RPMI7951 (cell line): ENCODE measurements around the gene KRTAP10-4. TPM values are rescaled to one million over a fixed set of nuclear protein-coding genes. Genes with fewer than 3 reads are reported as not detected.
"Not testable (repeated sequence)": the region's sequence is repeated elsewhere in the genome, so short reads cannot be mapped to it uniquely, and the experiment has no call there.

Source experiments
- DNase-seq: peaks from one replicate; pipeline ENCODE4 v3.0.0-alpha.2; 2012; ENCODE audit warnings: low read depth
- total RNA-seq: library from RNA; depleted of rRNA; stranded (reverse); fragments of >200 nt; shearing (Covaris generic); gene quantifications from 2 replicates; pipeline ENCODE4 v1.2.3, GENCODE V29; 2014; rRNA removed

KRTAP10-4 gene, protein sequence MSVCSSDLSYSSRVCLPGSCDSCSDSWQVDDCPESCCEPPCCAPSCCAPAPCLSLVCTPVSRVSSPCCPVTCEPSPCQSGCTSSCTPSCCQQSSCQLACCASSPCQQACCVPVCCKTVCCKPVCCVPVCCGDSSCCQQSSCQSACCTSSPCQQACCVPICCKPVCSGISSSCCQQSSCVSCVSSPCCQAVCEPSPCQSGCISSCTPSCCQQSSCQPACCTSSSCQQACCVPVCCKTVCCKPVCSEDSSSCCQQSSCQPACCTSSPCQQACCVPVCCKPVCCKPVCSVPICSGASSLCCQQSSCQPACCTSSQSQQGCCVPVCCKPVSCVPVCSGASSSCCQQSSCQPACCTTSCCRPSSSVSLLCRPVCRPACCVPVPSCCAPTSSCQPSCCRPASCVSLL
- total RNA-seq, result not detected in 2 replicates

DNA sequence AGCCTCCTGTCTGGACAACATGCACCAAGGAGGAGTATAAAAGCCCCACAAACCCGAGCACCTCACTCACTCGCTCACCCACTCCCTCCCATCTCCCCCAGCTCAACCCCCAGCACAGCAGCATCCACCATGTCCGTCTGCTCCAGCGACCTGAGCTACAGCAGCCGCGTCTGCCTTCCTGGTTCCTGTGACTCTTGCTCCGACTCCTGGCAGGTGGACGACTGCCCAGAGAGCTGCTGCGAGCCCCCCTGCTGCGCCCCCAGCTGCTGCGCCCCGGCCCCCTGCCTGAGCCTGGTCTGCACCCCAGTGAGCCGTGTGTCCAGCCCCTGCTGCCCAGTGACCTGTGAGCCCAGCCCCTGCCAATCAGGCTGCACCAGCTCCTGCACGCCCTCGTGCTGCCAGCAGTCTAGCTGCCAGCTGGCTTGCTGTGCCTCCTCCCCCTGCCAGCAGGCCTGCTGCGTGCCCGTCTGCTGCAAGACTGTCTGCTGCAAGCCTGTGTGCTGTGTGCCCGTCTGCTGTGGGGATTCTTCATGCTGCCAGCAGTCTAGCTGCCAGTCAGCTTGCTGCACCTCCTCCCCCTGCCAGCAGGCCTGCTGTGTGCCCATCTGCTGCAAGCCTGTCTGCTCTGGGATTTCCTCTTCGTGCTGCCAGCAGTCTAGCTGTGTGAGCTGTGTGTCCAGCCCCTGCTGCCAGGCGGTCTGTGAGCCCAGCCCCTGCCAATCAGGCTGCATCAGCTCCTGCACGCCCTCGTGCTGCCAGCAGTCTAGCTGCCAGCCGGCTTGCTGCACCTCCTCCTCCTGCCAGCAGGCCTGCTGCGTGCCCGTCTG lies at the start of gene KRTAP10-4:
Gene KRTAP10-4, plus strand, starts transcription at position 100 of the 827 bp plus-strand sequence. Its CDS starts 30 bp downstream, at position 130.
- DNase-seq, result not testable (repeated sequence)

DNA sequence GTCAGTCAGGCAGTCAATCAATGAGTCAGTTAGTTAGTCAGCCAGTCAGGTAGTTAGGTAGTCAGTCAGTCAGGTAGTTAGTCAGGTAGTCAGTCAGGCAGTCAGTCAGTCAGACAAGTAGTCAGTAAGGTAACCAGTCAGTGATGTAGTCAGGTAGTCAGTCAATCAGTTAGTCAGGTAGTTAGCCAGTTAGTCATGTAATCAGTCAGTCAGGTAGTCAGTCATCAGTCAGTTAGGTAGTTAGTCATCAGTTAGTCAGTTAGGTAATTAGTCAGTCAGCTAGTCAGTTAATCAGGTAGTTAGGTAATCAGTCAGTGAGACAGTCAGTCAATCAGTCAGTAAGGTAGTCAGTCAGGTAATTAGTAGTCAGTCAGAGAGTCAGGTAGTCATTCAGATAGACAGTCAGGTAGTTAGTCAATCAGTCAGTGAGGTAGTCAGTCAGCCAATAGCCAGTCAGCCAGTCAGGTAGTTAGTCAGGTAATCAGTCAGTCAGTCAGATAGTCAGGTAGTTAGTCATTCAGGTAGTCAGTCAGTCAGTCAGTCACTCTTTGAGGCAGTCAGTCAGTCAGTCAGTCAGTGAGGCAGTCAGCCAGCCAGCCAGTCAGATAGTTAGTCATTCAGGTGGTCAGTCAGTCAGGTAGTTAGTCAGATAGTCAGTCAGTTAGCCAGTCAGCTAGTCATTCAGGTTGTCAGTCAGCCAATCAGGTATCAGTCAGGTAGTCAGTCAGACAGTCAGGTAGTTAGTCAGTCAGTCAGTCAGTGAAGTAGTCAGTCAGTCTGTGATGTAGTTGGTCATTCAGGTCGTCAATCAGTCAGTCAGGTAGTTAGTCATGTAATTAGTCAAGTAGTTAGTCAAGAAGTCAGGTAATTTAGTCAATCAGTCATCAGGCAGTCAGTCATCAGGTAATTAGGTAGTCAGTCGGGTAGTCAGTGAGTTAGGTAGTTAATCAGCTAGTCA lies 48.8 kb upstream of the KRTAP10-4 start:
- DNase-seq, result no peak

DNA sequence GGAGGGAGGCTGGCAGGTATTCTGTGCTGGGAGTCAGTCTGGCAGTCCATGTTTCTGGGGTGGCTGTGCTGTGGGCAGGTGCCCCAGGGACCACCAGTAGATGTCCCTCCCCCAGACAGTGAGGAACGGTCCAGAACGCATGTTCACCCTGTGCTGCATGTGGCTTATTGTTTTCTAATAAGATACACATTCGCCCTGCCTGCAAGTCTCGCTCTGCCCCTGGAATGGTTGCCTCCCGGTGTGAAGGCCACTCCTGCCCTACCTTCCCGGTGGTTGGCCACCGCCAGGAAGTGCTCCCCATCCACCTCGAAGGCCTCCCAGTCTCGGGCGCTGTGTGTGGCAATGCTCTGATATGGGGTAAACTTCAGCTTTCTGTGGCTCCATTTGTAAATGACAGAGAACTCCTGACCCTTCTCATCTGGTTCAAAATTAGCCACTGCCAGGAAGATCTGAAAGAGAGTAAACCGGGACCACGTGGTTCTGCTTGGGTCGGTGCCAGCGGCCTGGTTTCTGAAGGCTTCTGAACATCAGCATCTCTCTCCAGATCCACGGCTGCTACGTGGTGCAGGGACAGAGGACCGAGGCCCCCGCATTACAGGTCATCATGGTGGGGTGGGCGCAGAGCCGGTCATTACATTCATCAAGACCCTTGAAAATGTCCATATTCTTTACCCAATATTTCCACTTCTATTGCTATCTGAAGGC lies 48.0 kb upstream of the KRTAP10-4 start:
- DNase-seq, result no peak

DNA sequence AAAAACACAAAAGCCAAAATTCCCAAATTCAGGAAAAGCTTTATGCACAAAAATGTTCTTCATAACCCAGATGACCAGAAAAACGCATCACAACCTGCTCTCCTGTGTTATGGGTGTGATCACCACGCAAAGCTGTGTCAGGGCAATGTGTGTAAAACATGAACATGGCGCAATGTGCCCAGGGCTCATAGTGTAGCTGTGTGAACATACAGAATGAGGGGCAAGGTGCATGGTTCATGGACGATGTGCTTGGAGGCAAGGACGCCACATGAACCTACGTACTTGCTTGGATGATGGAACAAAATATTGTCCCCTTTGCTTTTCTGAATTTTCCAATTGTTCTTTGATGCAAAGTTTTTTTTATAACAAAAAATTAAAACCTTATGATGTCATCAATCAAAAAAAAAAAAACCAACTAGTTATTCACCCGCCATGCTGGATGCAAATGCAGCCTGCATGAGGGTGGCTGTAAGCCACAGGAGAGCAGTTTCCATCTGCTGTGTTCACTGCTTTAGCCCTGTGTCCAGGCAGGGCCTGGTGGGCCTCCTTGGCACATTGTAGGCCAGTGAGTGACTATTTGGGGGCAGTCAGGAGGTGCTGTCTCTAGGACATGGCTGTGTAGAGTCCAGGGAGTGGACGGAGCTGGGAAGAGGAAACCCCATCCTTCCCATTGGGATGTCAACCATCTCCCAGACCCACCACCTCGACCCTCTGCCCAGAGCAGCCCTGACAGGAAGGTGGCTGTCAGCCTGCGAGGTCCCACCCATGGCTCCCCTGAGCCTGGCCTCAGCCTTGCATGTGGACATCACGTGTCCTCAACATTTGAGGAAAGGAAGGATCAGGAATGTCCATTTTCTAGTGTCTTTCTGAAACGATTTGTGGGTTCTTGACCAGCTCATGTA lies 47.2 kb upstream of the KRTAP10-4 start:
- DNase-seq, result no peak

DNA sequence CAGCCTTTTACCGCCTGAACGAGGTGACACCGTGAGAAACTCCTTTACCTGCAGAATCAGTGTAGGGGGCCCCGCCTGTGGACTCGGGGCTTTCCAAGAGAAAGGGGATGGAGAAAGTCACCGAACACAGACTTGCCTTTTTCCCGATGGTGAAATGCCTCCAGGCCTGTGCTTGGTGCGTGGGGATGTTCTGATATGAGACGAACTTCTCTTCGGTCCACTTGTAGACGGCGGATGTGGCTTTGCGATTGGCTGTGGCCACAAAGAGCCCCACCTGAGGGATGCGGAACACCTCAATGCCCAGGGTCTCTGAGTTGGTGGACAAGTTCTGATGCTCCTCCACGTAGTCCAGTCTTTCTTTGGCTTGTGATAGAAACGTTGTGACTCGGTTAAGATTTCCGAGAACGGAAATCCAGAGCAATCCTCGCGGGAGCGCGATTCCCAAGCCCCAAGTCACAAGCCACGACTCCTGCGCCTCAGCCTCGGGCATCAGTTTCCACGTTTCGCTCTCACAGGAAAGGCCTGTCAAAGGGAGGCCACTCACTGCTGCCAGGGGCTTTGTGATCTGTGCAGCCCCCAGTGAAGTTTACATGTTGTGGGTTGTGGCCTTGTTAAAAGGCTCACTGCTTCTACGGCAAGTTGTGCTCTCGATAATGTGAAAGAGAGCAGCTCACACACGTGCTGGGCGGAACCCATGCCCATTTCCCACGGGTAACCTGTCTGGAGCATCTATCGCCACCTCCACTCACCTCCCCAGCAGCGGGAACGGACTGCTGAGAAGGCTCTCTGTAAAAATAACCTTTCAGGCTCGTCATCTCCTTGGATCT lies 46.2 kb upstream of the KRTAP10-4 start:
- no peak for DNase-seq

DNA sequence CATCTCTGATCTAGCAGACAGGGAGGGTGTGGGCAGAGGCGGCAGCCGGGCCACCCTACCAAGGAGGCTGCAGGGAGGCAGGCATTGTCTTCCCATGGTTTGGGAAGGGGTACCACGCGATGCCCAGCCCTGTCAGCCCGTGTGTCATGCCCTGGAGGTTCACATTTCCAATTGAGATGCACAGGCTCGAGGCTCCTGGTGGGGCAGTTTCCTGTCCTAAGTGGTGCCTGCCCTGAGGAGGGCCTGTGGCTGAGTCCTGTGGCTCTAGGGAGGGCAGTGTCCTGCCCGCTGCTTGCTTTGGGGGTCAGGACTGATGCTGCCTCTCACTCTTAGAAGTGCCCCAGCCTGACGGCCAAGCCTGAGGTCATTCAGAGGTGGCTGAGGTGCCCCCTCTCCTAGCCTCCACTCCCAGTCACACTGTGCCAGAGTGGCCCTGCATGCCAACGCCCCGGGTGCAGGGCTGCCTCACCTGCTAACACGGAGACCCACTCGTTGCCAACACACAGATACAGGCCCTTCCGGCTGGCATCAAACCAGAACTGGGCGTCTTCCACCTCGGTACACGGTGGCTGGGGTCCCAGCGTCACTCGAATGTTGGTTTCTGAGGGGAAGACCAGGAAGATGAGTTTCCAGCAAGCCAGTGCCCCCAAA lies 45.4 kb upstream of the KRTAP10-4 start:
- no peak for DNase-seq

DNA sequence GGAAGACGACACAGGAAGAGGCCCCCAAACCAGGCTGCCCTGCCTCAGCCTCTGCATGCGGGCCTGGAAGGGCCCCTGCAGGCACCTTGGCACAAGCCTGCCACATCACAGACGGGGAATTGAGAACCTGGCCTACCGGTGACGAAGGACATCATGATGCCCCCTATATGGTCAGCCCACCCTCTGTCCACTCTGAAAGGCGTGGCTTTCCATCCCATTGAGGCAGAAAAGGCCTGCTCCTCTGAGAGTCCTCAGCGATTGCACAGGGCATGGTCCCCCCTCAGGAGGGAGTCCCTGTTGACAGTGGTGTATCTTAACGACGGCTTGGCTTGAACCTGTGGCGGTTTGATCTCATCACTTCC lies 44.9 kb upstream of the KRTAP10-4 start:
- no peak for DNase-seq

DNA sequence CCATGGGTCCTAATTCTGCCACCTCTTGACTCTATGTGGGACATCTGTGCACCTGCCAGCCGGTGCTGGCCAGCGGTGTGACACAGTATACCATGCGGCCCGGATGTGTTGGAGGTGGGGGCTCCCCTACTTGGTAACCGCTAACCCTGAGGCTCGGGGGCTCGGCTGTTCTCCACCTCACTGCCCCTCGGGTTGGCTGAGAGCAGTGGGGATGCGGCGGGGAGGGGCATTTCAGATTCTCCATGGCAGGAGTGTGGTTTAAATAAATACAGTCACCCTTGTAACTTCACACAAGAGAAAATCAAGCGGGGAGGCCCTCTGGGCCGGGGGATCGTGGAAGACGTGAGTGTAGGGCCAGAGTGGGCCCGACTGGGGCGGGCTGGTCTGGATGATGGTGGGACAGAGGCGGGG lies 44.5 kb upstream of the KRTAP10-4 start:
- no peak for DNase-seq

DNA sequence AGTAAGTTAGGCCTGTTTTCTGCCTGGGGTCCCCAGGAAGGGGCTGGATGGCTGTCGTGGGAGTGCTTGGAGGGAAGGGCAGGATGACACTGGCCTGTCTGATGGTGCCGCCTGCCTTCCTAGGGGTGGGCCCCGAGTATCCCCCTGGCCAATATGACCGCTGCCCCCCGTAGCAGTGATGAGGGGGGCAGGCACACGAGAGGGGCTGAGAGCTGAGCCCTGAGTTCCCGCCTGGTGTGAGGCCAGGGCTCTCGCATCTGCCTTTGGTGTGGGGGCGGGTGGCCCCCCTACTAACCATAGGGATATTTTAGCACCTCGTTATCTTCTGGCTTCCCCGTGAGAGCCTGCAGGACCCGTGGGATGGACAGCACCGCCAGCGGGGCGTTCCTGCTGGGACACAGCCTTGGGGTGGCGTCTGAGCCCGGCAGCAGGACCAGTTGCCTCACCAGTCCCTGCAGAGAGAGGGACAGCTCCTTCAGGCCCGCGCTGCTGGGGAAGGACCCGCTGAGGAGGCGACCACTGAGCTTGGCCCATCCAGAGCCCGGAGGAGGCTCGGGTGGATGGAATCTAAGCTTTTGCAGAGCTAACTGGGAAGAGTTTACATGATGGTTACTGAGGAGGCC lies 43.9 kb upstream of the KRTAP10-4 start:
- no peak for DNase-seq

DNA sequence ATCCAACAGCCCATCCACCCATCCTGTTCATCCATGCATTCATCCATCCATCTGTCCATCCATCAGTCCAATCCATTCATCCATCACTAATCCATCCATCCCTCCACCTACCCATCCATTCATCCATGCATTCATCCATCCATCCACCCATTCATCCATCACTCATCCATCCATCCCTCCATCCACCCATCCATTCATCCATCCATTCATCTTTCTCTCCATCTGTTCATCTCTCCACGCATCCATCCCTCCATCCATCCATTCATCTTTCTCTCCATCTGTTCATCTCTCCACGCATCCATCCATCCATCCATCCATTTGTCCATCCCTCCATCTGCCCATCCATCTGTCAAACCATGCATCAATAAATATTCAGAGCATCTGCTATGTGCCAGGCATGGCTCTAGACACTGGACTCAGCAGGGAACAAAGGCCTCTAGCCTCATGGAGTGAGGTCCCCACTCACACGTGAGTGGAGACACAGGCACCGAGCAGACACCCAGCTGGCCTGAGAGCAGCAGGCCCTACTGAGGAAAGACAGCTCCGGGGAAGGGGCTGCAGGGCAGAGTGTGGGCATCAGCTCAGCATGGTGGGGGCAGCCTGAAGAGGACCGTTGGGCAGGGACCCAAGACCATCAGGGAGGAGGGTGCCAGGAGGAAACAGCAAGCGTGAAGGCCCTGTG lies 43.2 kb upstream of the KRTAP10-4 start:
- no peak for DNase-seq

DNA sequence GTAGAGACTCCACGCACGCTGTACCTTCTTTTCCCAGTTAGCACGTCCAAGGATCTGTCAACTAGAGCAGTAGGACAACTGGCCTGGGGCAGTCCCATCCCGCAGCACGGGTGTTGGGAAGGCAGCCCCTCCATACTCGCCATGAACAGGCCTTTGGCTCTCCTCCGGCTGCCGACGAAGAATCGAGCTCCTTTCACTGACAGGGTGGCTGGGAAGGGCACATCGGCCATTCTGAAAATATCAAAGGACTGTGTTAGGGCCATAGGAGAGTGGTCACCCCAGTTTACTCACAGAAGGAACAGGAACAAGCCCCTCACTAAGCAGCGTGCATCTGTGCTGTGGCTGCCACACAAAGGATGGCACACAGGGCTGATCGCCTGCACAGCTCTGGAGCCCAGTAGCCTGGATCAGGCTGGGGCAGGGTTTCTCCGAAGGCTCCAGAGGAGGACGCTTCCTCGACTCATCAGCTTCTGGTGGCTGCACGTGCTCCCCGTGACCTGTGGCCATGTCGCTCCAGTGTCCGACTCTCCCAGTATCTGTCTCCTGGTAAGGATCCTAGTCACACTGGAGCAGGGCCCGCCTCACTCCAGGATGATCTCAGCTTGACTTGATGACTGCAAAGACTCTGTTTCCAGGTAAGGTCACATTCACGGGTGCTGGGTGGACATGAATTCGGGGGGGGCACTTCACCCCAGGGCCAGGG lies 42.5 kb upstream of the KRTAP10-4 start:
- DNase-seq, result no peak

DNA sequence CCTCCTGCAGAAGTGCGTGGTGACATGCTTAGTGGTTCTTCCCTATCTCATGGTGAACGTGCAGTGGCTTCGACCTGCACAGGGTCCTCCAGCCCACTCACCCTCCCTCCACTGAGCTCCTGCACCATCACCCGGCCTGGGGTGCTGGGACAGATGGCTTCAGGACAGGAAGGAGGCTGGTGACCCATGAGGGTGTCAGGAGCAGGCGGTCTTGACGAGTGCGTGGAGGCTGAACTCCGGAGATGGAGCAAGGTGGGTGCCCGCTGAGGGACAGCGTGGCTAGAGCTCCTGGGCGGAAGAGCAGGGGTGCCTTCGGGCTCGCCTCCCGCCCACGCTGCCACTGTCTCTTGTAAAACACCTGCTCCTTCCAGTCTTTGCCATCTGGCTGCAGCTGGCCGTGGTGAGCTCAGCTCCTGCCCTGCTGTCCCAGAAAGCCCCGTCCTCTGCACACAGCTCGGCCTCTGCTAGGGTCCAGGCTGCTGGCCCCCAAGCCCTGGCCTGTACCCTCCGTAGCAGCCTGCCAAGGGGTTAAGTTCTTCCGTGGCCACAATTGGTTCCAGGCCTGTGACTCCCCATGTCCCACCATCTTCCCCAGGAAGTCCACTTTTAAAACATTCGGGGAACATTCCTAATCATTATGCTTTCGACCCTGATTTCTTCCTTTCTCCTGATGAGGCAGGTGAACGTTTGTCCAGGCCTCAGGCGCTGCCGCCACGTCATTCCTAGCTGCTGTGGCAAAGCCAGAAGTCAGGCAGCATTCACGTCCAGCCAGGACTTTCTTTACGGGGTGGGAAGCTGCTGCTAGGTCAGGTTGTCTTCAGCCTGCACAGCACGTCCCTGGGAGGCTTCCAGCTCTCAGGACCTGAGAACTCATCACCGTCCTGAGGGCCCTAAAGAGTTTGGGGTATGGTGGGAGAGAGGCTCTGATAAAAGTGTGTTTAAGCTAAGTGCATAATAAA lies 41.6 kb upstream of the KRTAP10-4 start:
- no peak for DNase-seq

DNA sequence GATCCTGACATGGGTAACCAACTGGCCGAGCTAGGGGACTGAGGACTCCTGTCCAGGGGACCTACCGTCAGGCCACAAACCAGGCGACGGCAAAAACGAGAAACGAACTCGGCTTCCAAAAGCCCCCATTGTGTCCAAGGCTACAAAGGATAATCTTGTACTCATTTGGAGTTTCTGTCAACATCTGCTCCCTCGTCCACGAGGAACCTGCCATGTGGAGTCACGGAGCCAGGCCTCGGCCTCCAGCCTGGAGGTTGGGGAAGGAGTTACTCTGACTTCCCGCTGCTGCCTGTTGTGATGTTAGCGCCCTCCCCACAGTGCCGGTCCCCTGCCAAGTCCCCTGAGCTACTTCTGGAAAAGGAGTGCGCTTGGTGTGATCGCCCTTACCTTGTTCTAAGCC lies 40.8 kb upstream of the KRTAP10-4 start:
- DNase-seq, result no peak

DNA sequence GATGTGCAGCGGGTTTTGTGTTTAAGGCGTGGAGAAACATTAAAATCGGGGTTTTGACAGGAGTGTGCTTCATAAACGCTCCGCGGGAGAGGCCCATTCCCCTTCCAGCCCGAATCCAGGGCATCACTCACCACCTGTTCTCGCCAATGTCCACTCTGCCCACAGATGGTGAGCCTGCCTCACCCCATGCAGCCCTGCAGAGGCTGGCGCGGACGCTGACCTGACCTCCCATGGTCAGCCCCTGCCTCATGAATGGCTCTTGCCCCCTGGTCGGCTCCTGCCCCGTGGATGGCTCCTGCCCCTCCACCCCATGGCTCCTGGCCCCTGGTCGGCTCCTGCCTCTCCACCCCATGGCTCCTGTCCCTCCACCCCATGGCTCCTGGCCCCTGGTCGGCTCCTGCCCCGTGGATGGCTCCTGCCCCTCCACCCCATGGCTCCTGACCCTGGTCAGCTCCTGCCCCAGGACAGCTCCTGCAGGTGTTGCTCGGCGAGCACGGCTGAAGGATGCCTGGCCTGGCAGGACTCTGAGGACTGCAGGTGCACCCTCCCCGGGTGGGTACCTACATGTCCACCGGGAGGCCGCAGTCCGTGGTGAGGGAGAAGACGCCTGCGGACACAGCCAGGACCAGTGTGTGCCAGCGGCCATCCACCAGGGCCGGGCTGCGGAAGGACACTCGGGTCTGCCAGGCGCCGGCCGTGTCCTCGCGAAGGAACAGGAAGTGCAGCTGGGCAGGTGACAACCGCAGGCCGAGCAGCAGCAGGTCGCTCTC lies 40.2 kb upstream of the KRTAP10-4 start:
- no peak for DNase-seq
